Adrenal gland (tissue), 12 donors: ENCODE results near the gene CTNND2. TPM values are rescaled to one million over a fixed set of nuclear protein-coding genes. Genes with fewer than 3 reads are reported as not detected.

Experiments
- DNase-seq, 7 donors: peaks; one replicate each; pipeline ENCODE4 v3.0.0-alpha.2; 2019 to 2020
- H3K27ac ChIP-seq, 5 donors: fragments of 200-600 bp; sonication (generic) in 4 of 5; 1 replicate in 3 of 5; 2 replicates in 2 of 5; pipeline versions ENCODE4 v1.5.1 to v1.8.0; 2016 to 2020; ENCODE audit warnings: mild to moderate bottlenecking in 1 of 5
- H3K27me3 ChIP-seq: fragments of 200-600 bp; 2 replicates; pipeline ENCODE4 v1.8.0; 2021
- H3K36me3 ChIP-seq, 2 donors: fragments of 200-600 bp; replicated peaks in 1 of 2; 1 replicate in 1 of 2; 2 replicates in 1 of 2; pipeline versions ENCODE4 v1.5.1 to v1.8.0; 2018 to 2022
- H3K4me1 ChIP-seq, 2 donors: fragments of 200-600 bp; replicated peaks in 1 of 2; 1 replicate in 1 of 2; 2 replicates in 1 of 2; pipeline versions ENCODE4 v1.5.1 to v1.8.0; 2018 to 2021
- H3K4me3 ChIP-seq, 4 donors: fragments of 200-600 bp; sonication (generic) in 3 of 4; one replicate each; pipeline ENCODE4 v1.5.1; 2016 to 2018
- H3K9me3 ChIP-seq, 3 donors: fragments of 200-600 bp; sonication (generic) in 1 of 3; replicated peaks in 1 of 3; 1 replicate in 2 of 3; 2 replicates in 1 of 3; pipeline versions ENCODE4 v1.5.1 to v1.8.0; 2016 to 2021
- CTCF ChIP-seq, 6 experiments: fragments of 450-650 bp in 4 of 6; fragments of 200-600 bp in 2 of 6; sonication (generic) in 1 of 6; IDR thresholded peaks; 1 replicate in 5 of 6; 2 replicates in 1 of 6; pipeline versions ENCODE4 v1.5.1 to v1.8.0; 2016 to 2021; ENCODE audit warnings: antibody characterized with exemption in 6 of 6, mild to moderate bottlenecking in 2 of 6, moderate library complexity in 1 of 6
- POLR2A ChIP-seq, 2 donors: fragments of 450-650 bp; IDR thresholded peaks; one replicate each; pipeline ENCODE4 v1.6.1; 2017; ENCODE audit warnings: antibody characterized with exemption in 2 of 2, mild to moderate bottlenecking in 2 of 2, moderate library complexity in 1 of 2
- WGBS, 4 donors: extraction: QIAGEN DNeasy Blood & Tissue Kit in 2 of 4; methylation state at CpG; one replicate each; pipeline versions ENCODE4 v1.1.5 to v1.1.7; 2013 to 2017; 5-methylcytosine and 5-hydroxymethylcytosine counted together
- intact Hi-C, 2 donors: fragments of 100-400 bp; cut with DNase I; formaldehyde crosslinking; loops; one replicate each; pipeline versions ENCODE4 v1.14.1 to v1.15.0; 2022 to 2023
- polyA plus RNA-seq, 3 donors: library from polyadenylated mRNA; stranded (reverse); fragments of 200-250 nt in 2 of 3; fragments of 350-450 nt in 1 of 3; fragmentation: Illumina TruSeq in 1 of 3; extraction: RNeasy Lipid Tissue Mini Kit (QIAGEN cat#74804) in 1 of 3; gene quantifications; one replicate each; pipeline ENCODE4 v1.2.3, GENCODE V29; 2013 to 2014
- total RNA-seq, 9 donors: library from RNA; depleted of rRNA in 4 of 9; stranded (reverse); fragments of >200 nt in 4 of 9; fragments of 120-200 nt in 1 of 9; fragmentation: NEBNext Ultra II Directional in 1 of 9; extraction: Animal tissue kit (Norgen Biotek cat#: 25700) in 1 of 9; gene quantifications; one replicate each; pipeline versions ENCODE4 v1.1.0 to v1.2.4, GENCODE V29; 2013 to 2023
- donor health status: healthy with polysubstance abuse.
- donor health status: Bipolar disorder and iron deficiency.
- donor health status: DM: yes; HTN: yes; CAD: no.
- donor health status: DM: no; HTN: no; CAD: no.
- donor health status: DM: no; HTN: no; CAD: no.
- donor health status: DM: yes; HTN: yes; CAD: no.

The CTNND2 gene
- total and polyA plus RNA-seq, 12 donors = 0.34 to 4.2 (median 1.1) TPM; not detected in 1

DNA sequence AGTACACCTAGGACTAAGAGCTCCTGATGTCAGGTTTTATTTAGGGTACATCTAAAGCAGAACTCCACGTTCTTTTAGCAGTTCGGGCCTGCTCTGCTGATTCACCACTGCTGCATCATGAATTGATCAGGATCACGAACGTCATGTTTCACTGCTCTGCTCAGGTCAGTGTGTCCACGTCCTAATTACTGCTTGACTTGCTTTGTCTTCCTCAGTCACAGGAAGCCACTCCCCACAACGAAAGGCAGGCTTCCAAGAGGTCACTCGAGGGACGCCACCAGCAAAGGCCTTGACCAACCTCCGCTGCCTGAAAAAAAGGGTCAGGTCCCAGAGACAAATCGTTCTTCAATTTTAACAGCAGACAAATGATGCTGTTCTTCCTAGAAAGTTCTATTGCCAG is 40.3 kb downstream of the CTNND2 start:
- H3K27ac ChIP-seq = peak overlapping the region in 1 of 5 donors; percentile 12
- no peaks in the 10 kb centered on the region for H3K27me3 ChIP-seq
- peak in 1 of 7 donors; percentile 82 for DNase-seq
- WGBS, 4 donors = 40 to 50% (median 43%) methylated on average over 10 of the region's 10 CpGs
- intact Hi-C loops = no loop called here
- no peak for TF ChIP-seq POLR2A (IDR thresholded peaks at IDR 0.05)
- no peak for TF ChIP-seq CTCF (IDR thresholded peaks at IDR 0.05)
- no peak overlapping the region for H3K4me3 ChIP-seq
- no peaks in the 10 kb centered on the region for H3K36me3 ChIP-seq
- H3K4me1 ChIP-seq = no peaks in the 10 kb centered on the region
- H3K9me3 ChIP-seq = no peaks in the 10 kb centered on the region

DNA sequence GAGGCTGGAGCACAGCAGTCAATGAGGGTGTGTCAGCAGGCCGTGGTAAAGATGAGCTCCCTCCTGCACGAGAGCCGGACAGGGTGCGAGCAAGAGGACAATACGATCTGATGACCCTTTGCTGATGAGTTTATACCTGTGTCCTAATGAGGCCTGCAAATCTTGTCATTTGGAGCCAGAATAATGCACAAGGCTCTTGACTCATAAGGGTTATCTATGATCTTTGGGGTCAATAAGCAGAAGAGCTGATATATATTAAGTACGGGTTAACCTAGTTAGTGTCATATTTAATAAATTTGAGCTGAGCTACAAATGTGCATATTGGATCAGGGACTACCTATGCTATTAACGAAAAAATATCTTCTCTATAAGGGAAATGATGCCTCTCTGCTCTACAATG is 46.9 kb downstream of the CTNND2 start:
- no peaks in the 10 kb centered on the region for H3K27me3 ChIP-seq
- H3K4me3 ChIP-seq = no peak overlapping the region
- no peaks in the 10 kb centered on the region for H3K4me1 ChIP-seq
- no peak for DNase-seq
- WGBS, 4 donors = 74 to 83% (median 78%) methylated on average over 7 of the region's 7 CpGs
- H3K9me3 ChIP-seq = no peaks in the 10 kb centered on the region
- intact Hi-C loops = no loop called here
- no peak overlapping the region for H3K27ac ChIP-seq
- no peaks in the 10 kb centered on the region for H3K36me3 ChIP-seq
- TF ChIP-seq CTCF (IDR thresholded peaks at IDR 0.05) = no peak
- no peak for TF ChIP-seq POLR2A (IDR thresholded peaks at IDR 0.05)

GRCh38 chr5:11854936-11855335 is 49.3 kb downstream of the CTNND2 start:
- Histone ChIP-seq H3K36me3 (no peaks in the 10 kb centered on the region), H3K4me1 (no peaks in the 10 kb centered on the region), H3K4me3 (no peak overlapping the region), H3K27ac (no peak overlapping the region), H3K9me3 (no peaks in the 10 kb centered on the region), H3K27me3 (no peaks in the 10 kb centered on the region)
- intact Hi-C loops = no loop called here
- DNase-seq = no peak
- 62 to 73% (median 69%) methylated on average over 5 of the region's 5 CpGs for WGBS, 4 donors
- no peak for TF ChIP-seq POLR2A (IDR thresholded peaks at IDR 0.05)
- TF ChIP-seq CTCF (IDR thresholded peaks at IDR 0.05) = no peak

- H3K4me3 ChIP-seq = no peak overlapping the region
- TF ChIP-seq POLR2A (IDR thresholded peaks at IDR 0.05) (no peak), CTCF (IDR thresholded peaks at IDR 0.05) (no peak)
These were observed 50.5 kb downstream of the CTNND2 start for GRCh38 chr5:11853796-11854195.

More at GRCh38 chr5:11853796-11854195, 50.5 kb downstream of the CTNND2 start:
- Histone ChIP-seq H3K9me3 (no peaks in the 10 kb centered on the region), H3K36me3 (no peaks in the 10 kb centered on the region), H3K27me3 (no peaks in the 10 kb centered on the region), H3K4me1 (no peaks in the 10 kb centered on the region), H3K27ac (no peak overlapping the region)
- 60 to 73% (median 66%) methylated on average over 10 of the region's 10 CpGs for WGBS, 4 donors
- intact Hi-C loops = no loop called here
- DNase-seq = no peak
